Ovary (tissue), 9 donors: Measurements from ENCODE around the gene RBM26. TPM values are rescaled to one million over a fixed set of nuclear protein-coding genes. Genes with fewer than 3 reads are reported as not detected.

Source experiments
- DNase-seq, 5 donors: peaks; one replicate each; pipeline ENCODE4 v3.0.0-alpha.2; 2019 to 2020
- H3K27ac ChIP-seq, 2 donors: fragments of 200-600 bp; one replicate each; pipeline versions ENCODE4 v1.5.1 to v1.8.0; 2019 to 2022
- H3K27me3 ChIP-seq: fragments of 200-600 bp; one replicate; pipeline ENCODE4 v1.8.0; 2022
- H3K36me3 ChIP-seq: fragments of 200-600 bp; sonication (generic); one replicate; pipeline ENCODE4 v1.5.1; 2019
- H3K4me1 ChIP-seq: one replicate; pipeline ENCODE4 v1.8.1; 2013; ENCODE audit warnings: mild to moderate bottlenecking, moderate library complexity; ENCODE audit not compliant: insufficient read depth
- H3K4me3 ChIP-seq: fragments of 200-600 bp; sonication (generic); one replicate; pipeline ENCODE4 v1.5.1; 2017
- H3K9me3 ChIP-seq, 2 donors: fragments of 200-600 bp in 1 of 2; sonication (generic) in 1 of 2; one replicate each; pipeline versions ENCODE4 v1.5.1 to v1.8.1; 2013 to 2019; ENCODE audit warnings: mild to moderate bottlenecking in 1 of 2, moderate library complexity in 1 of 2
- CTCF ChIP-seq, 3 donors: fragments of 450-650 bp in 2 of 3; fragments of 200-600 bp in 1 of 3; IDR thresholded peaks; one replicate each; pipeline versions ENCODE4 v1.5.1 to v1.8.0; 2016 to 2022; ENCODE audit warnings: antibody characterized with exemption in 3 of 3, mild to moderate bottlenecking in 1 of 3
- EP300 ChIP-seq: sonication (generic); formaldehyde crosslinking; IDR thresholded peaks from one replicate; pipeline ENCODE4 v1.6.1; 2017; ENCODE audit warnings: antibody characterized with exemption
- POLR2A ChIP-seq: fragments of 450-650 bp; IDR thresholded peaks from one replicate; pipeline ENCODE4 v1.6.1; 2017; ENCODE audit warnings: antibody characterized with exemption, mild to moderate bottlenecking, moderate library complexity
- WGBS, 3 donors: extraction: QIAGEN DNeasy Blood & Tissue Kit in 1 of 3; methylation state at CpG; one replicate each; pipeline versions ENCODE4 v1.1.5 to v1.1.7; 2013 to 2017; 5-methylcytosine and 5-hydroxymethylcytosine counted together
- intact Hi-C, 4 donors: fragments of 100-400 bp; cut with DNase I; formaldehyde crosslinking; loops; one replicate each; pipeline versions ENCODE4 v1.11.0 to v1.15.1; 2022 to 2023
- polyA plus RNA-seq, 2 donors: library from polyadenylated mRNA; stranded (reverse); fragments of 200-250 nt in 1 of 2; fragments of 350-450 nt in 1 of 2; fragmentation: Illumina TruSeq in 1 of 2; extraction: RNeasy Lipid Tissue Mini Kit (QIAGEN cat#74804) in 1 of 2; gene quantifications; one replicate each; pipeline ENCODE4 v1.2.3, GENCODE V29; 2013 to 2014
- total RNA-seq, 7 donors: library from RNA; depleted of rRNA in 2 of 7; stranded (reverse); fragments of >200 nt in 2 of 7; fragmentation: NEBNext Ultra II Directional in 3 of 7; extraction: Animal tissue kit (Norgen Biotek cat#: 25700) in 3 of 7; gene quantifications; one replicate each; pipeline versions ENCODE4 v1.1.0 to v1.2.4, GENCODE V29; 2016 to 2023
- donor health status: DM: no; HTN: no; CAD: no; lungs with moderate emphysema.
- donor health status: DM: no; HTN: no; CAD: no.
- donor health status: Bipolar disorder and iron deficiency.
- donor health status: DM: yes; HTN: yes; CAD: no.
- donor health status: DM: no; HTN: no; CAD: no.
- donor health status: DM: yes; HTN: yes; CAD: no.

RBM26 gene
- total and polyA plus RNA-seq, 9 donors = 19.0 to 52.9 (median 39.4) TPM

- intact Hi-C loops = no loop called here
These were observed 13.3 kb upstream of the RBM26 start for GRCh38 chr13:79419365-79419764.

GRCh38 chr13:79417741-79418140 lies 11.7 kb upstream of the RBM26 start:
- DNase-seq = no peak
- TF ChIP-seq EP300 = no peak
- no peak for TF ChIP-seq POLR2A
- TF ChIP-seq CTCF (IDR thresholded peaks at IDR 0.05) = no peak
- Histone ChIP-seq H3K4me1 (no peaks in the 10 kb centered on the region), H3K9me3 (no peaks in the 10 kb centered on the region), H3K27ac (no peak overlapping the region), H3K36me3 (no peaks in the 10 kb centered on the region), H3K27me3 (no peaks in the 10 kb centered on the region), H3K4me3 (no peak overlapping the region)
- intact Hi-C loops = no loop called here

More at GRCh38 chr13:79419365-79419764, 13.3 kb upstream of the RBM26 start:
- DNase-seq = no peak
- no peak overlapping the region for H3K27ac ChIP-seq
- H3K4me1 ChIP-seq = no peaks in the 10 kb centered on the region
- TF ChIP-seq CTCF (IDR thresholded peaks at IDR 0.05) = no peak
- no peak for TF ChIP-seq EP300
- TF ChIP-seq POLR2A = no peak
- no peak overlapping the region for H3K4me3 ChIP-seq
- H3K9me3 ChIP-seq = no peaks in the 10 kb centered on the region
- H3K36me3 ChIP-seq = no peaks in the 10 kb centered on the region
- WGBS, 3 donors = 95 to 100% (median 98%) methylated on average over 1 of the region's 1 CpG
- H3K27me3 ChIP-seq = no peaks in the 10 kb centered on the region

- no peak for DNase-seq
- 95 to 98% (median 95%) methylated on average over 3 of the region's 3 CpGs for WGBS, 3 donors
- H3K4me3 ChIP-seq = no peak overlapping the region
- H3K4me1 ChIP-seq = no peaks in the 10 kb centered on the region
- TF ChIP-seq POLR2A (no peak), EP300 (no peak), CTCF (IDR thresholded peaks at IDR 0.05) (no peak)
- H3K27me3 ChIP-seq = no peaks in the 10 kb centered on the region
- no peak overlapping the region for H3K27ac ChIP-seq
- intact Hi-C loops = no loop called here
- no peaks in the 10 kb centered on the region for H3K9me3 ChIP-seq
- no peaks in the 10 kb centered on the region for H3K36me3 ChIP-seq
These were observed 7.5 kb upstream of the RBM26 start for GRCh38 chr13:79413521-79413920.

GRCh38 chr13:79409828-79410227 lies 3.8 kb upstream of the RBM26 start:
- intact Hi-C loops = no loop called here
- no peak for DNase-seq
- WGBS, 3 donors = 49 to 57% (median 53%) methylated on average over 4 of the region's 4 CpGs
- Histone ChIP-seq H3K27ac (no peak overlapping the region), H3K4me3 (no peak overlapping the region), H3K36me3 (no peaks in the 10 kb centered on the region), H3K9me3 (no peaks in the 10 kb centered on the region), H3K4me1 (no peaks in the 10 kb centered on the region), H3K27me3 (no peaks in the 10 kb centered on the region)
- no peak for TF ChIP-seq CTCF (IDR thresholded peaks at IDR 0.05)
- no peak for TF ChIP-seq POLR2A
- TF ChIP-seq EP300 = no peak
